Subcutaneous abdominal adipose tissue (tissue), 5 donors: ENCODE results near the gene SOX2.
"Not testable (repeated sequence)": the region's sequence is repeated elsewhere in the genome, so short reads cannot be mapped to it uniquely, and the experiment has no call there.

ENCODE experiments used
- H3K27ac ChIP-seq: one replicate; pipeline ENCODE4 v1.7.0; 2013; ENCODE audit warnings: low read depth, mild to moderate bottlenecking, inconsistent platforms, low read length, moderate library complexity
- H3K27me3 ChIP-seq, 5 donors: one replicate each; pipeline ENCODE4 v1.7.0; 2013; ENCODE audit warnings: low read length in 5 of 5, inconsistent platforms in 1 of 5; ENCODE audit not compliant: control insufficient read depth in 5 of 5, insufficient read depth in 4 of 5
- H3K36me3 ChIP-seq, 5 donors: one replicate each; pipeline ENCODE4 v1.7.0; 2013; ENCODE audit warnings: low read length in 5 of 5; ENCODE audit not compliant: control insufficient read depth in 5 of 5, insufficient read depth in 5 of 5
- H3K4me1 ChIP-seq, 5 donors: one replicate each; pipeline ENCODE4 v1.7.0; 2013; ENCODE audit warnings: low read length in 5 of 5, mild to moderate bottlenecking in 3 of 5, moderate library complexity in 1 of 5; ENCODE audit not compliant: control insufficient read depth in 5 of 5, insufficient read depth in 5 of 5
- H3K4me3 ChIP-seq, 5 donors: one replicate each; pipeline ENCODE4 v1.7.0; 2013; ENCODE audit warnings: low read length in 5 of 5, low read depth in 1 of 5
- H3K9ac ChIP-seq, 5 donors: one replicate each; pipeline ENCODE4 v1.7.0; 2013; ENCODE audit warnings: low read length in 5 of 5, mild to moderate bottlenecking in 4 of 5, moderate library complexity in 3 of 5
- H3K9me3 ChIP-seq, 5 donors: one replicate each; pipeline ENCODE4 v1.7.0; 2013; ENCODE audit warnings: low read length in 5 of 5; ENCODE audit not compliant: control insufficient read depth in 5 of 5
- donor health status: healthy.
- donor health status: healthy.
- donor health status: healthy.
- donor health status: healthy.
- donor health status: healthy.

The SOX2 gene

GRCh38 chr3:181755959-181756358 lies 44.2 kb downstream of the SOX2 start:
- no peak overlapping the region for H3K27ac ChIP-seq
- no peak overlapping the region for H3K9ac ChIP-seq
- peaks cover 0 to 12% (median 3%) of the 10 kb centered on the region in 5 donors for H3K27me3 ChIP-seq
- no peak overlapping the region for H3K4me3 ChIP-seq
- no peaks in the 10 kb centered on the region for H3K4me1 ChIP-seq
- no peaks in the 10 kb centered on the region for H3K36me3 ChIP-seq
- no peaks in the 10 kb centered on the region for H3K9me3 ChIP-seq

- no peak overlapping the region for H3K27ac ChIP-seq
- no peak overlapping the region for H3K4me3 ChIP-seq
- H3K27me3 ChIP-seq, result peaks cover 0 to 12% (median 3%) of the 10 kb centered on the region in 5 donors
- no peaks in the 10 kb centered on the region for H3K36me3 ChIP-seq
- no peak overlapping the region for H3K9ac ChIP-seq
- no peaks in the 10 kb centered on the region for H3K4me1 ChIP-seq
- no peaks in the 10 kb centered on the region for H3K9me3 ChIP-seq
Measured at GRCh38 chr3:181756645-181757297, 45.0 kb downstream of the SOX2 start.

- peaks cover 0 to 12% (median 3%) of the 10 kb centered on the region in 5 donors for H3K27me3 ChIP-seq
- H3K4me1 ChIP-seq, result no peaks in the 10 kb centered on the region
- H3K27ac ChIP-seq, result no peak overlapping the region
- no peak overlapping the region for H3K9ac ChIP-seq
- no peaks in the 10 kb centered on the region for H3K9me3 ChIP-seq
- no peak overlapping the region for H3K4me3 ChIP-seq
- no peaks in the 10 kb centered on the region for H3K36me3 ChIP-seq
Measured at GRCh38 chr3:181757694-181758306, 46.1 kb downstream of the SOX2 start.

GRCh38 chr3:181761906-181762305 lies 50.2 kb downstream of the SOX2 start:
- no peaks in the 10 kb centered on the region for H3K36me3 ChIP-seq
- H3K9me3 ChIP-seq, result no peaks in the 10 kb centered on the region
- no peak overlapping the region for H3K9ac ChIP-seq
- no peak overlapping the region for H3K27ac ChIP-seq
- no peak overlapping the region for H3K4me3 ChIP-seq
- no peaks in the 10 kb centered on the region for H3K4me1 ChIP-seq
- H3K27me3 ChIP-seq, result no peaks in the 10 kb centered on the region

- H3K9me3 ChIP-seq, H3K36me3 ChIP-seq, H3K4me1 ChIP-seq: not testable (repeated sequence)
Measured at GRCh38 chr3:181764033-181764432, 52.3 kb downstream of the SOX2 start.

More at GRCh38 chr3:181764033-181764432, 52.3 kb downstream of the SOX2 start:
- not testable (repeated sequence) for H3K4me3 ChIP-seq, H3K27ac ChIP-seq, H3K27me3 ChIP-seq, H3K9ac ChIP-seq
